ENCODE results near the gene MAPT. TPM values are rescaled to one million over a fixed set of nuclear protein-coding genes. Genes with fewer than 3 reads are reported as not detected.

The MAPT gene
- total and polyA plus RNA-seq, 7 experiments from 2014 or later, result 0.12 to 1.3 (median 0.80) TPM

- Mint-ChIP-seq H3K27me3 (no peaks in the 10 kb centered on the region), H3K4me1 (peaks cover 19 to 78% (median 66%) of the 10 kb centered on the region in 7 donors), H3K4me3 (no peak overlapping the region), H3K9me3 (peaks cover 0 to 1% (median 0%) of the 10 kb centered on the region in 11 donors), H3K36me3 (peaks cover 0 to 34% (median 8%) of the 10 kb centered on the region in 5 donors), H3K27ac (peak overlapping the region in 3 of 9 donors; percentile 0 to 41 (median 32))
- ATAC-seq (no peak), DNase-seq (no peak)
- Histone ChIP-seq H3K27ac (ENCODE audit: low read depth, low read length) (no peak overlapping the region), H3K9me3 (ENCODE audit: control insufficient read depth in 2 of 3, low read length in 3 of 3) (no peaks in the 10 kb centered on the region), H3K27me3 (ENCODE audit: control insufficient read depth in 2 of 2, insufficient read depth in 2 of 2, low read length in 2 of 2) (no peaks in the 10 kb centered on the region), H3K36me3 (ENCODE audit: control insufficient read depth in 2 of 3, insufficient read depth in 3 of 3, low read length in 3 of 3) (peaks cover 0 to 4% (median 0%) of the 10 kb centered on the region in 3 experiments), H3K4me3 (ENCODE audit: low read length) (no peak overlapping the region), H3K4me1 (ENCODE audit: control insufficient read depth in 2 of 2, insufficient read depth in 2 of 2, low read length in 2 of 2) (peaks cover 0 to 4% of the 10 kb centered on the region in 2 donors)
- ChIA-PET POLR2A (no interaction called here), CTCF (no interaction called here)
- intact Hi-C loops (cut with micrococcal nuclease), result no loop called here
Observed at GRCh38 chr17:46074540-46074939, 180.2 kb downstream of the MAPT start.

Other genes starting within 250 kb of the MAPT start
- not detected for gene CRHR1, start 110.2 kb upstream of the MAPT start, total RNA-seq
- not detected for gene CRHR1, start 110.2 kb upstream of the MAPT start, polyA plus RNA-seq
- gene SPPL2C, start 49.7 kb upstream of the MAPT start, total RNA-seq, result not detected
- gene SPPL2C, start 49.7 kb upstream of the MAPT start, polyA plus RNA-seq, result not detected
- gene STH, start 104.7 kb downstream of the MAPT start, total RNA-seq, result not detected
- gene STH, start 104.7 kb downstream of the MAPT start, polyA plus RNA-seq, result not detected

Data from naive thymus-derived CD4-positive, alpha-beta T cell (primary cell).